ENCODE measurements around the gene FNIP2.

DNA sequence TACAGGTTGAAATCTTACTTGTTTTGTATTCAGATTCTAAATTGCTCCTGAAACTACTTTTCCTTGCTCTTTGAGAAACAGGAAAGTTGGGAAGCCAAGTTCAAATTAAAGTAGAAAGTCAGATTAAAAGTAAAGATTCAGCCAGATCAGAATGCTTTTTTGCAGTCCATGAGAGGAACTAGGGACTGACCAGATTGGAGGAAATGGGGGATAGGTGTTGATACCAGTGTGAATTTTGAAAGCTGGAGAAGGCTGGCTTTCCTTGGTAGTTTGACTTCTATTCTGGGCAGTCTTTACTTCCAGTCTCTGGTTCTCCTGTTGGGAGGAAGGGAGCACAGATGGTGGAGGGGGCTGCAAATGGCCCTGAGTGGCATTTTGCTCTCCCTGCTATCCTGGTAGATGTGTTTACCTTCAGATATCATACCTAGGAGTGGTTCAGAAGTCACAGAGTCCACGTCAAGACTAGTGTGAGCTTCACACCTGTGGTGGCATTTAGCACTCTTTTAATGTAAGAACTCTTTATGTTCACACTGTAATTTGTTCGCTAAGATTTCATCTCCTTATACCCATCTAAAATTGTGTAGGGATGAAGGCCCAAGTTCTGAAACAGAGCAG lies 68.8 kb downstream of the FNIP2 start:
- TF ChIP-seq POLR2AphosphoS5 (IDR thresholded peaks at IDR 0.05; ENCODE audit: low read depth, low read length) (no peak), POLR2A (IDR thresholded peaks at IDR 0.05; ENCODE audit: low read depth, low read length) (no peak), TAF1 (IDR thresholded peaks at IDR 0.05; ENCODE audit: low read depth, low read length) (no peak), PAX5 (IDR thresholded peaks at IDR 0.05; ENCODE audit: insufficient read depth, low read length, severe bottlenecking) (no peak), POU2F2 (IDR thresholded peaks at IDR 0.05; ENCODE audit: low read depth, low read length) (no peak)

Data from GM12891 (cell line).